IPS-11a (cell line): ENCODE measurements around the gene ACTL8.
"Not testable (repeated sequence)": the region's sequence is repeated elsewhere in the genome, so short reads cannot be mapped to it uniquely, and the experiment has no call there.

ENCODE experiments used
- H3K4me3 ChIP-seq: one replicate; pipeline ENCODE4 v1.5.1; 2013; ENCODE audit warnings: low read depth, low read length, control low read depth

ACTL8 gene

GRCh38 chr1:17735348-17735747, 19.8 kb upstream of the ACTL8 start:
- H3K4me3 ChIP-seq = no peak overlapping the region

DNA sequence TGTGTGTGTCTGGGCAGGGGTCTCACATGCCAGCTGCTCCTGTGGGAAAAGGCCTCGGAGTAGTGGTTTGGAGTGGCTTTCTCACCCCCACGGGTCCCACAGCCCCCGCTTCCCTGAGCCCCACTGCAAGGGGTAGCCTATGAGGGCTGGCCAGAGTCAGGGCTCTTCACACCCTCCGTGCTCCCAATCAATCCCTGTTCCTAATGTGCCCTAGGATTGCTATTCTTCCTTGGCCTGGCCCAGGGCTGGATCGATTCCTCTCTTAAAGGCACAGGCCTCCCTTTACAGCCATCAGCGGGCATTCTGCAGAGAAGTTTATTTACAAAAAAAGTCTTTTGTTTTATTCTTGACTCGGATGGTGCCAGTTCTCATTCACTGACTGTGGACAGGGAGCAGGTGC, 19.3 kb upstream of the ACTL8 start:
- no peak overlapping the region for H3K4me3 ChIP-seq

DNA sequence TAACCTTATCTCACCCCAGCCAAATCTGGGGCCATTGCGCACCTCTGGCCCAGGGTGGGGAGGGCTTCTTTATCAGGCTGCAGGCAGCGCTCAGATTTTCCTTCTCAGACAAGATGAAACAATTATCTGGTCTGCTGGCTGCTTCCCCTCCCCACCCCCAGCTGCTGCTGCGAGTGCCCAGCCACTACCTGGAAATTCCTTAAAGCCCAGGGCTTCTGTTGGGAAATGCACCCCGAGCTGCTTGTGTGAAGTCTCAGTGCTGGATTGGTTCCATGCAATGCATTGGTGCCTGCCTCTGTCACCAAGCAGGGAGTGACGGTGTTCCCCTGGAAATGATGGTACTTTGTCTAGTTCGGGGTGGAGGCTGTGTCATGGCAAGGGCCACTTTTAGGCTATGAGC, 18.5 kb upstream of the ACTL8 start:
- H3K4me3 ChIP-seq = no peak overlapping the region

DNA sequence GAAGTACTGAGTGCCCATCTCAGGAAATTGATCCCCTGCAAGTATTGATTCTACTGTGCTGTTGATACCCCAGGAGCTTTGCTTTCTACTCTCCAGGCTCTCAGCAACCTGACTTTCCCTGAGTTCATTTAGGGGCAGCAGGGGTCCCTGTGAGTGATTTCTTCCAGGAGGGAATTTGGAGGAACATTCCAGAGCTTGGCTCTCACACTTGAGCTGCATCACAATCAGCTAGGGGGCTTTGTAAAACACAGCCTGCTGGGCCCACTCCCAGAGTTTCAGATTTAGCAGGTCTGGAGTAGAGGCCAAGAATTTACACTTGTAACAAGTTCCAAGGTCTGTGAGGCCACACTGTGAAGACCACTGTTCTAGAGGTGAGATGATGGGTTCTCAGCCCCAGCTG, 16.1 kb upstream of the ACTL8 start:
- no peak overlapping the region for H3K4me3 ChIP-seq

GRCh38 chr1:17741052-17741451, 14.1 kb upstream of the ACTL8 start:
- no peak overlapping the region for H3K4me3 ChIP-seq

- no peak overlapping the region for H3K4me3 ChIP-seq
Measured at GRCh38 chr1:17742583-17742982, 12.6 kb upstream of the ACTL8 start.

DNA sequence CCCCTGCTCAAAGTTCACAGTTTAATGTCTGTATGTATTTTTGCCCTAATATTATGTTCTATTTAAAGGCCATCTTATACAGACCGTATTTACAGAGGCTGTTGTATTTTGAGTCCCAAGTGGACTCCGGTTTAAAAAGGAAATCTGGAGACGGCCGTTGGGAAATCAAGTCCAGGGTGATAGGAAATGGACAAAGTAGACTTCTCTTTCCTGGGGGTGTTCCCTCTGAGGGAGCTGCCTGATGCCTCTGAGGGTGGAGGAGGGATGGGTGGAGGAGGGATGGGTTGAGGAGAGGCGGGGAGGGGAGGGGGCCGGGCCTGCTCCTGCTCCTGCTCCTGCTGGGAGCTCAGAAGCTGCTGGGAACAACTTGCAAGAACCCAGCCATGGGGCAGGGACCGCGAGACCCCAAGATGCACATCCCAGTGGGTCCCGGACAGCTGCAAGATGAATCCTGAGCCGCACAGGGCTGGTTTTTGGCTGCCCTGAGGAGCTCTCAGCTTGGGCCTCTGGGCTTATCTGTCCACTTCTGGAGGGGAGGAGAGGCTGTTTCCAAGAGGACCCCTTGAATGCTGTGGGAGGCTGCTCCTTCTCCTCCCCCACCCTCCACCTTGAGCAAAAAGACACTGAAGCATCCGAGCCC, 12.0 kb upstream of the ACTL8 start:
- no peak overlapping the region for H3K4me3 ChIP-seq

- no peak overlapping the region for H3K4me3 ChIP-seq
Measured at GRCh38 chr1:17743925-17744324, 11.2 kb upstream of the ACTL8 start.

- no peak overlapping the region for H3K4me3 ChIP-seq
Measured at GRCh38 chr1:17744666-17745478, 10.3 kb upstream of the ACTL8 start.

GRCh38 chr1:17745479-17745955, 9.6 kb upstream of the ACTL8 start:
- H3K4me3 ChIP-seq = no peak overlapping the region

- not testable (repeated sequence) for H3K4me3 ChIP-seq
Measured at GRCh38 chr1:17746281-17746680, 8.9 kb upstream of the ACTL8 start.

DNA sequence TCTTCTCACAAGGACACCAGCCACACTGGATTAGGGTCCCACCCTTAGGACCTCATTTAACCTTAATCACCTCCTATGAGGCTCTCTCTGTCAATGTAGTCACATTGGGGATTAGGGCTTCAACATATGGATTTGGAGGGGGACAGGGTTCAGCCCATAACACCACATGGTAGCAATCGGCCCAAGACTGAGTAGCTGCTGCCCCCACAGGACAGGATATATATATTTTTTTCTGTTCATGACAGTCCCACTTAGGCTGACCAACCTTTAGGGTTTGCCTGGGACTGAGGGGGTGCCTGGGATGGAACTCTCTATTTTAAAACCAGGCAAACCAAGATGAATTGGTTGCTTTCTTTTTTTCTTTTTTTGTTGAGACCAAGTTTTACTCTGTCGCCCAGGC, 8.2 kb upstream of the ACTL8 start:
- H3K4me3 ChIP-seq = no peak overlapping the region

GRCh38 chr1:17750333-17750732, 4.8 kb upstream of the ACTL8 start:
- H3K4me3 ChIP-seq = no peak overlapping the region

DNA sequence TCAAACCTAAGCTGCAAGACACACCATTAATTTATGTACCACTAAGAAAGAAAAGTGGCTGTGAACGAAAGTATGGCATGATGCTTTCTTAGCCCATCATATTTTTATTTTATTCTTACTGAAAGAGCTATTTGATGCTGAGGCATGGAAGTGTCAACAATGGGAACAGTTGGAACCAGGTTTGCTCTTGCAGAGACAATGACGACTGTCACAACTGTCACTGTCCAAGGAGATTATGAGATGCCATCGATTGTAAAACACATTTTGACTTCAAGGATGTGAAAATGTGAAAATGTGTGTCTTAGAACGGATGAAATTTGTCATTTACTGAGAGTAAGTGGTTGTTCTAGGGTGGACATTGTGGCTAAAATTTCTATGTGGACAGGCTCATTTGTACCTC, 2.8 kb upstream of the ACTL8 start:
- no peak overlapping the region for H3K4me3 ChIP-seq

- no peak overlapping the region for H3K4me3 ChIP-seq
Measured at GRCh38 chr1:17757426-17757825, 2.3 kb downstream of the ACTL8 start.

DNA sequence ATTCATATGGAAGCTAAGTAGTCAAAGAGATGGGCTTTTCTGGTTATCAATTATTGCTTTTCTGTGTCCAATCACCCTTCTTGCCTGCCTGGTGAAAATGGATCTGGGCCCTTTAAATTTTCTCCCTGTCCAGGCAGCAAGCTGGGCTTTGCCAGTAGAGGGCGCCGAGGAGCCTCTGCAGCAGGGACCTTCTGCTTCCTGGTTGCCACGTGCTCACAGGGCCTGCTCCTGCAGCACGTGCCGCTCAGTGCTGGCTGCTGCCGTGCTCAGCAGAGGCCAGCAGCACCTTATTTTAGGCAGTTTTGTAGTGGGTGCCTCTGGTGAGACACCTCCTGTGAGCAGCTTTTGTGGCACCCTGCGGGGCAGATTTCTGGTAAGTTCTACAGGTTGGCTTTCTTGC, 4.0 kb downstream of the ACTL8 start:
- H3K4me3 ChIP-seq = no peak overlapping the region

DNA sequence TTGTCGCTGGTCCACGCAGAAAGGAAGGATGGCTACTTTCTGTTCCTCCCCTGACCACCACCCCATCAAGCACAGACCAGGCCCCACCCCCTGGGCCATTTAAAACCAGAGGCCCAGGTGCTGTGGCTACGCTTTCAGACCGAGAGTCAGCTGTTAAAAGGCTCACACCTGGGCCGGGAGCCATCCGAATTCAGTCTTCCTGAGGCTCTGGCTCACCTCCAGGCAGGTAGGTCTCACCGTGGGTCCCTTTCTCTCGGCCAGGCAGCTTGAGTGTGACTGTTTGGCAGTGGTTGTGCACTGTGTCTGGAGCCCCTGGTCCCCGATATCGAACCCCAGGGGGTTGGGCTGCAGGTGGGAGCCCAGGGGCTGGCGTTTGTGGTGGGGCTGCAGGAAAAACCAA, 7.2 kb downstream of the ACTL8 start:
- H3K4me3 ChIP-seq = no peak overlapping the region

DNA sequence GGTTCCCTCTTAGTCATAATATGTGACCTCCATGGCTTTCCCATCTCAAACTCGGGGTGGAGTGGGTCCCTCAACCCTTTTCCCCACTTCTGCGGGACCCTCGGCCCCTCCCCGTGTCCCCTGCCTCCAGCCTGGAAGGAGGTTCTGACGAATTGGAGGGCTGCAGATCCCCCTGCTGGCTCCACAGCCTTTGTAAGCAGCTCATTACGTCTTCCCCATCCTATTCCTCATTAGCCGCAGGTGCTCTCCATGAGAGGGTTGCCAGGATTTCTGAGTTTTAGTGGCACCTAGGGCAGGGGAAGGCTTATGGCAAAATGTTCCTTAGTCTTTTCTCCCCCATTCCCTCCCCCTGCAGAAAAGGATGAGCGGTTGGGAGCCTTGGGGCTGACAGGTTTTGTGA, 8.3 kb downstream of the ACTL8 start:
- H3K4me3 ChIP-seq = no peak overlapping the region

GRCh38 chr1:17763995-17764394, 8.9 kb downstream of the ACTL8 start:
- no peak overlapping the region for H3K4me3 ChIP-seq

GRCh38 chr1:17764591-17764990, 9.5 kb downstream of the ACTL8 start:
- no peak overlapping the region for H3K4me3 ChIP-seq

DNA sequence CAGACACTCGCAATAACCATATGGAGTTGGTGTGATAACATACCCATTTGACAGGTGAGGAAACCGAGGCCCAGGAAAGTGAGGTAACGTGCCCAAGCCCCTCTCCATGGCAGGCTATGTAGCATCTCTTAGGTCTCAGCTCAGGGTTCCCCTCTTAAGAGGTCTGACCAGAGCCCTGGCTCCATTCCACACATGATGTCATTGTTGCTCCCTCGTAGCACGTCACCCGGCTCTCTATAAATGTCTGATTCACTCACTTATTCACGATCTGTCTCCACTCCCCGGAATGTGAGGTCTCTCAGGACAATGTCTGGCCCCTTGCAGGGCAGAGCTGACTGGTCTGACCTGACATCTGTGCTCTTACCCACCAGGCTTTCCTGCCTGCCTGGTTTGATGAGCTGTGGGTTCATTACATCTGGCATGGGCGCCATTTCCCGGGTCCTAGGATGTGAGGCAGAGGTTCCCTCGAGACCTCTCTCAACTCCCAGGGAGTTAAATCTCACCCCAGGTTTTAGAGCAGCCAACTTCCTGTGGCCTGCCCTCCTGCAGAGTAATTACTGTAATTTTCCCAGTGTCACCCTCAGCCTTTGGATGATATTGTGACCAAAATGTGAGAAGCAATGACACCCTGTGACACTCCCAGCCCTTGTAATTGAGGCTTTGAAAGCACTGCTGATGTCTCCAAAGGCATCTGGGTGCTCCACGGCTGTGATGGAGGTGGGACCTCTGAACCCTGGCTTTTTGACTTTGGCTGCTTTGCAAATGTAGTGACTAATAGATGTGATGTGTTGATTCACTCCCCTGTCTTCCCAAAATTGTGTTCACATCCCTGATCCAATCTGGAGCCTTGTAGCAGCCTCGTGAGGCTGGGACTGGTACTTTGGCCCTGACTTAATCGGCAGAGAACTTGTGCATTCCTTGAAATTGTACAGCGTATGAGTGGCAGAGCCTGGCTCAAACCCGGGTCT, 10.6 kb downstream of the ACTL8 start:
- H3K4me3 ChIP-seq = no peak overlapping the region
